GM13976 (cell line): ENCODE results near the gene SH3TC1.

Experiments used
- DNase-seq: peaks from one replicate; pipeline ENCODE4 v3.0.0; 2012; ENCODE audit warnings: low spot score
- in situ Hi-C: fragments of 300-500 bp; cut with MboI; formaldehyde crosslinking; loops from one replicate; pipeline ENCODE4 v1.12.0; 2022; ENCODE audit warnings: low sequenced_read_pairs, mixed read lengths, inconsistent platforms; ENCODE audit not compliant: unreplicated experiment
- TF ChIP-seq, protein P1 (sequence below): IDR thresholded peaks from 2 replicates; pipeline ENCODE4 v1.5.1; 2012; ENCODE audit warnings: borderline replicate concordance, mild to moderate bottlenecking; ENCODE audit not compliant: insufficient read depth; ENCODE audit errors: extremely low read depth, missing control alignments, control extremely low read depth

Gene SH3TC1

GRCh38 chr4:8211737-8212581 lies 12.9 kb downstream of the SH3TC1 start:
- no peak for DNase-seq
- in situ Hi-C loops, result no loop called here
- TF ChIP-seq, protein P1, sequence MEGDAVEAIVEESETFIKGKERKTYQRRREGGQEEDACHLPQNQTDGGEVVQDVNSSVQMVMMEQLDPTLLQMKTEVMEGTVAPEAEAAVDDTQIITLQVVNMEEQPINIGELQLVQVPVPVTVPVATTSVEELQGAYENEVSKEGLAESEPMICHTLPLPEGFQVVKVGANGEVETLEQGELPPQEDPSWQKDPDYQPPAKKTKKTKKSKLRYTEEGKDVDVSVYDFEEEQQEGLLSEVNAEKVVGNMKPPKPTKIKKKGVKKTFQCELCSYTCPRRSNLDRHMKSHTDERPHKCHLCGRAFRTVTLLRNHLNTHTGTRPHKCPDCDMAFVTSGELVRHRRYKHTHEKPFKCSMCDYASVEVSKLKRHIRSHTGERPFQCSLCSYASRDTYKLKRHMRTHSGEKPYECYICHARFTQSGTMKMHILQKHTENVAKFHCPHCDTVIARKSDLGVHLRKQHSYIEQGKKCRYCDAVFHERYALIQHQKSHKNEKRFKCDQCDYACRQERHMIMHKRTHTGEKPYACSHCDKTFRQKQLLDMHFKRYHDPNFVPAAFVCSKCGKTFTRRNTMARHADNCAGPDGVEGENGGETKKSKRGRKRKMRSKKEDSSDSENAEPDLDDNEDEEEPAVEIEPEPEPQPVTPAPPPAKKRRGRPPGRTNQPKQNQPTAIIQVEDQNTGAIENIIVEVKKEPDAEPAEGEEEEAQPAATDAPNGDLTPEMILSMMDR, result no peak

- TF ChIP-seq, protein P1, result no peak
- DNase-seq, result no peak
- in situ Hi-C loops, result no loop called here
Measured at GRCh38 chr4:8212622-8213021, 13.5 kb downstream of the SH3TC1 start.

- TF ChIP-seq, protein P1, result no peak
- in situ Hi-C loops, result no loop called here
- DNase-seq, result no peak
Measured at GRCh38 chr4:8213121-8213520, 14.0 kb downstream of the SH3TC1 start.

DNA sequence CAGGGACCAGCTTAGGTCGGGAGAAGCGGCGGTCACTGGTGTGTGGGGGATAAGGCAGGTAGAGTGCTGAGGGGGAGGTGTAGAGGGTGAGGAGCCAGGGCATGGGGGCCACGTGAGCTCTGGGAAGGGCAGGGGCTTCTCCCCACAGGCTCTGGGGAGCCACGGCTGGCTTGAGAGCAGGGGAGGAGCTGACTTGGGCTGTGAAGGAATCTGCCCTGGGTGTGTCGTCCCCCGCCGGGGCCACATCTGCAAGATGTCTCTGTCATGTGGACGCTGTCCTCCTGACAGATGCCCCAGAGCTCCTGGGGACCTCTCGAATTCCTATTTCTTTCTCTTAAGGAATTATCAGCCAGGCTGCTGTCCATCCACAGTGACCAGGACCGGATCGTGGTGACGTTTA lies 15.0 kb downstream of the SH3TC1 start:
- in situ Hi-C loops, result no loop called here
- TF ChIP-seq, protein P1, result no peak
- DNase-seq, result no peak

- in situ Hi-C loops, result no loop called here
- TF ChIP-seq, protein P1, result no peak
- DNase-seq, result no peak
Measured at GRCh38 chr4:8215001-8215427, 15.9 kb downstream of the SH3TC1 start.

GRCh38 chr4:8215641-8216442 lies 16.8 kb downstream of the SH3TC1 start:
- DNase-seq, result no peak
- TF ChIP-seq, protein P1, result no peak
- in situ Hi-C loops, result no loop called here
